Fibroblast of skin of right biceps (primary cell): ENCODE results near the gene SHOC2.

ENCODE experiments used
- DNase-seq: peaks from one replicate; pipeline ENCODE4 v3.0.0-alpha.2; 2013

Gene SHOC2

GRCh38 chr10:110985497-110986275, 66.3 kb downstream of the SHOC2 start:
- DNase-seq = no peak

GRCh38 chr10:110989016-110989415, 69.6 kb downstream of the SHOC2 start:
- peak; percentile 52 for DNase-seq

GRCh38 chr10:110992006-110992800, 72.8 kb downstream of the SHOC2 start:
- DNase-seq = peak; percentile 67

- DNase-seq = peak; percentile 90
These were observed 73.8 kb downstream of the SHOC2 start for GRCh38 chr10:110993024-110993693.

GRCh38 chr10:110994406-110995086, 75.1 kb downstream of the SHOC2 start:
- DNase-seq = peak; percentile 52

GRCh38 chr10:110995301-110995700, 75.9 kb downstream of the SHOC2 start:
- DNase-seq = no peak

- DNase-seq = no peak
These were observed 76.9 kb downstream of the SHOC2 start for GRCh38 chr10:110996256-110996655.

GRCh38 chr10:111004016-111004415, 84.6 kb downstream of the SHOC2 start:
- DNase-seq = no peak

GRCh38 chr10:111007486-111007885, 88.1 kb downstream of the SHOC2 start:
- DNase-seq = no peak

GRCh38 chr10:111015181-111015580, 95.8 kb downstream of the SHOC2 start:
- DNase-seq = no peak

GRCh38 chr10:111017098-111017497, 97.7 kb downstream of the SHOC2 start:
- DNase-seq = no peak

- peak; percentile 16 for DNase-seq
These were observed 98.6 kb downstream of the SHOC2 start for GRCh38 chr10:111018021-111018420.

GRCh38 chr10:111023060-111023459, 103.7 kb downstream of the SHOC2 start:
- no peak for DNase-seq

- DNase-seq = no peak
These were observed 110.8 kb downstream of the SHOC2 start for GRCh38 chr10:111030042-111030750.

- DNase-seq = peak; percentile 49
These were observed 115.3 kb downstream of the SHOC2 start for GRCh38 chr10:111034598-111035310.

GRCh38 chr10:111035542-111035941, 116.1 kb downstream of the SHOC2 start:
- DNase-seq = no peak

- DNase-seq = no peak
These were observed 118.5 kb downstream of the SHOC2 start for GRCh38 chr10:111037858-111038257.

- DNase-seq = no peak
These were observed 120.1 kb downstream of the SHOC2 start for GRCh38 chr10:111039522-111039921.

- no peak for DNase-seq
These were observed 137.6 kb downstream of the SHOC2 start for GRCh38 chr10:111057006-111057405.
